Uterus (tissue), 4 donors: ENCODE data around the gene F2. TPM values are rescaled to one million over a fixed set of nuclear protein-coding genes. Genes with fewer than 3 reads are reported as not detected.

Source experiments
- DNase-seq, 2 donors: peaks; one replicate each; pipeline ENCODE4 v3.0.0-alpha.2; 2019 to 2020
- H3K27ac ChIP-seq, 2 donors: fragments of 200-600 bp; sonication (generic); 1 replicate in 1 of 2; 2 replicates in 1 of 2; pipeline ENCODE4 v1.5.1; 2016 to 2018
- H3K27me3 ChIP-seq, 2 donors: fragments of 200-600 bp; sonication (generic); one replicate each; pipeline ENCODE4 v1.5.1; 2018 to 2019; ENCODE audit warnings: control low read depth in 1 of 2
- H3K36me3 ChIP-seq, 2 donors: fragments of 200-600 bp; sonication (generic); one replicate each; pipeline ENCODE4 v1.5.1; 2019; ENCODE audit warnings: control low read depth in 1 of 2
- H3K4me1 ChIP-seq, 2 donors: fragments of 200-600 bp; sonication (generic); one replicate each; pipeline ENCODE4 v1.5.1; 2018 to 2019; ENCODE audit warnings: control low read depth in 1 of 2
- H3K4me3 ChIP-seq, 2 donors: fragments of 200-600 bp; sonication (generic); 1 replicate in 1 of 2; 2 replicates in 1 of 2; pipeline ENCODE4 v1.5.1; 2018 to 2019; ENCODE audit warnings: mild to moderate bottlenecking in 1 of 2
- H3K9me3 ChIP-seq, 2 donors: fragments of 200-600 bp; sonication (generic); one replicate each; pipeline ENCODE4 v1.5.1; 2019; ENCODE audit warnings: control low read depth in 1 of 2
- POLR2A ChIP-seq, 2 donors: fragments of 450-650 bp; IDR thresholded peaks; one replicate each; pipeline ENCODE4 v1.6.1; 2016; ENCODE audit warnings: antibody characterized with exemption in 2 of 2, mild to moderate bottlenecking in 1 of 2, moderate library complexity in 1 of 2
- intact Hi-C: fragments of 100-400 bp; cut with DNase I; formaldehyde crosslinking; loops from one replicate; pipeline ENCODE4 v1.15.1; 2023; ENCODE audit warnings: low total_unique reads
- total RNA-seq, 4 donors: library from RNA; depleted of rRNA in 3 of 4; stranded (reverse); fragments of >200 nt in 3 of 4; gene quantifications; one replicate each; pipeline versions ENCODE4 v1.1.0 to v1.2.4, GENCODE V29; 2014 to 2023
- TF ChIP-seq, protein P1 (sequence below), 4 experiments: fragments of 200-600 bp in 2 of 4; fragments of 450-650 bp in 2 of 4; sonication (generic) in 2 of 4; IDR thresholded peaks; one replicate each; pipeline ENCODE4 v1.5.1; 2016 to 2019; ENCODE audit warnings: antibody characterized with exemption in 4 of 4, mild to moderate bottlenecking in 2 of 4, moderate library complexity in 1 of 4
- donor health status: DM: yes; HTN: yes; CAD: no.

The F2 gene
- total RNA-seq, 4 donors from 2014 or later, result 0.27 TPM; not detected in 3

DNA sequence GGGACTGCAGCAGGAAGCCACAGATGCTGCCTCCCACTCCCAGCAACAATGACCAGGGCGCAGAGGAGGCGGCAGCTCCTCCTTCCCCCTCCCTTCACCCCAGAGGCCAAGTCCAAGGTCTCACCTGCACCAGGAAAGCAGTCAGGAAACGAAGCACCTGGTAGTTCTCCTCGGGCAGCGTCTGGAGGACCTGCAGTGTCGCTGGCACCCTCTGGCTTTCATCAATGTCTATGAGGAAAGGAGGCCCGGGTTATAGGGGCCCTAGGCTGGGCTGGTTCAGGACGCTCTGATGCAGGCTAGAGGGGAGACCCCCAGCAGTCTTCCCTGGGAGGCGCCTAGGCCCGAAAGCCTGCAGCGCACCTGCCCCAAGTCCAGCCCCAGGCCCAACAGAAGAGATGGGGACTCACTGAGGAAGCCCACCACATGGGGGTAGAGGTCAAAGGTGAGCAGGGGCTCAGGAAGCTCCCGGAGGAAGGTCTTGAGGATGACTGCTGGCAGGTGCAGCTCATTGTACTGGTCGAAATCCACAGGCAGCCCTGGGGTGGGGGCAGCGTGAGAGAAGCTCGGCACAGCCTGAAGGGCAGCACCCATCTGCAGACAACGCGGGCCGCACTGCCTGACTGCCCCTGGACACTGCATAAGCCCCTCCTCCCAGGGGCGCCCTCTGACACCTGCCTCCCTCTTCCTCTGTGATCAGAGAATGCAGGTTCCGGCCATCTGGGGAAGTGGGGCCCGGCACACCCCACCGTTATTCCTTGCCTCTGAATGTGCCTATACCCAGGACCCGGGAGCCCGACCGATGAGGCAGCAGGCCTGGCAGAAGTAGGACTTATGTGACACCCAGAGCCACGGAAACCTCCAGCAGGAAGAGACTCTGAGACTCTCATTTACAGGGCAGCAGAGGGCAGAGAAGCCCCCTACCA lies 39.5 kb upstream of the F2 start:
- TF ChIP-seq, protein P1, sequence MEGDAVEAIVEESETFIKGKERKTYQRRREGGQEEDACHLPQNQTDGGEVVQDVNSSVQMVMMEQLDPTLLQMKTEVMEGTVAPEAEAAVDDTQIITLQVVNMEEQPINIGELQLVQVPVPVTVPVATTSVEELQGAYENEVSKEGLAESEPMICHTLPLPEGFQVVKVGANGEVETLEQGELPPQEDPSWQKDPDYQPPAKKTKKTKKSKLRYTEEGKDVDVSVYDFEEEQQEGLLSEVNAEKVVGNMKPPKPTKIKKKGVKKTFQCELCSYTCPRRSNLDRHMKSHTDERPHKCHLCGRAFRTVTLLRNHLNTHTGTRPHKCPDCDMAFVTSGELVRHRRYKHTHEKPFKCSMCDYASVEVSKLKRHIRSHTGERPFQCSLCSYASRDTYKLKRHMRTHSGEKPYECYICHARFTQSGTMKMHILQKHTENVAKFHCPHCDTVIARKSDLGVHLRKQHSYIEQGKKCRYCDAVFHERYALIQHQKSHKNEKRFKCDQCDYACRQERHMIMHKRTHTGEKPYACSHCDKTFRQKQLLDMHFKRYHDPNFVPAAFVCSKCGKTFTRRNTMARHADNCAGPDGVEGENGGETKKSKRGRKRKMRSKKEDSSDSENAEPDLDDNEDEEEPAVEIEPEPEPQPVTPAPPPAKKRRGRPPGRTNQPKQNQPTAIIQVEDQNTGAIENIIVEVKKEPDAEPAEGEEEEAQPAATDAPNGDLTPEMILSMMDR (IDR thresholded peaks at IDR 0.05), result no peak
- no peak for TF ChIP-seq POLR2A (IDR thresholded peaks at IDR 0.05)
- Histone ChIP-seq H3K9me3 (no peaks in the 10 kb centered on the region), H3K27ac (no peak overlapping the region), H3K4me1 (peaks cover 2 to 12% of the 10 kb centered on the region in 2 donors), H3K36me3 (no peaks in the 10 kb centered on the region), H3K4me3 (no peak overlapping the region), H3K27me3 (no peaks in the 10 kb centered on the region)
- intact Hi-C loops, result no loop called here
- no peak for DNase-seq

DNA sequence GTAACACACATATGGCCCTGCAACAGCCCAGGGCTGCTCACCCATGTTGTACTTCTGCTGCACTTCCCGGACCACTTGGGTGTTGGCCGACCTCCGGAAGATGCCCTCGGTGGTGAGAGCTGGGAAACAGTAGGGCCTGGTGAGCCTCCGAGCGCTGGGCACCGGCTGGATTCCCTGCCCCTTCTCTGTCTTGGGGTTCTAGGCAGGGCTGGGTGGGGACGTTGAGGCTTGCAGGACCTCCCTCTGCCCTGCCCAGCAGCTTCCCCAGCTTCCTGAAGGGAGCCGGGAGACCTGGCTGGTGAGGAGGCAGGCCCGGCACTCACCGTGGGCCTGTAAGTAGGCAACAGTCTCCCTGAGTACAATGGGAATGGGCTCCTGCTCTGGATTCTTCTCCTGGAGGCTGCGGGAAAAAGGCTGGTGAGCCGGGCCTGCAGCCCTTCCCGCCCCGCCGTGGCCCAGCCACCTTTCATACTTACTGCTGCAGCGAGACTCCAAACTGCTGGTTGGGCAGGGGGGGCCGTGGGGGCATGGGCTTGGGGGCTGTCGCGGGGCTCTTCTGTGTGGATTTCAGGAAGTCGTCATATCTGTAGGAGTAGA lies 38.8 kb upstream of the F2 start:
- Histone ChIP-seq H3K27me3 (no peaks in the 10 kb centered on the region), H3K27ac (no peak overlapping the region), H3K4me3 (no peak overlapping the region), H3K4me1 (peaks cover 0 to 9% of the 10 kb centered on the region in 2 donors), H3K9me3 (no peaks in the 10 kb centered on the region), H3K36me3 (no peaks in the 10 kb centered on the region)
- intact Hi-C loops, result no loop called here
- DNase-seq, result no peak
- TF ChIP-seq, protein P1 (IDR thresholded peaks at IDR 0.05), result no peak
- TF ChIP-seq POLR2A (IDR thresholded peaks at IDR 0.05), result no peak

DNA sequence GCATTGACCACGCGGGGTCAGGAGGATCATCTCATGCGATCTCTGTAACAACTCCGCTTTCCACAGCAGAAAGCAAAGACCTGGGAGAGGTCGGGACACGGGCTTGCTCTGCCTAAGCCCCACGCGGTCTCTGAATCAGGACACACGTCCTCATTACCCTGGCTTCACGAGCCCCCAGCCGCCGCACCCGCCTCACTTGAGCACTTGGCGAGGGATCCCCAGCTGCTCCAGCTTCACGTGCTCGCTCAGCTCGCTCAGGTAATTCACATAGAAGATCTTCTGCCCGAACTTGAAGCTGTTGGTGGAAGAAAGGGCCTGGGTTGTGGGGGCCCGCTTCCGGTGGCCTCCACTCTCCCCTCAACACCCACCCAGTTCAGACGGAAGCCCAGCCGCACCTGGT lies 38.2 kb upstream of the F2 start:
- DNase-seq, result no peak
- intact Hi-C loops, result no loop called here
- no peaks in the 10 kb centered on the region for H3K27me3 ChIP-seq
- no peak overlapping the region for H3K27ac ChIP-seq
- H3K4me3 ChIP-seq, result no peak overlapping the region
- peaks cover 0 to 5% of the 10 kb centered on the region in 2 donors for H3K4me1 ChIP-seq
- H3K9me3 ChIP-seq, result no peaks in the 10 kb centered on the region
- no peaks in the 10 kb centered on the region for H3K36me3 ChIP-seq
- no peak for TF ChIP-seq POLR2A (IDR thresholded peaks at IDR 0.05)
- TF ChIP-seq, protein P1 (IDR thresholded peaks at IDR 0.05), result no peak

DNA sequence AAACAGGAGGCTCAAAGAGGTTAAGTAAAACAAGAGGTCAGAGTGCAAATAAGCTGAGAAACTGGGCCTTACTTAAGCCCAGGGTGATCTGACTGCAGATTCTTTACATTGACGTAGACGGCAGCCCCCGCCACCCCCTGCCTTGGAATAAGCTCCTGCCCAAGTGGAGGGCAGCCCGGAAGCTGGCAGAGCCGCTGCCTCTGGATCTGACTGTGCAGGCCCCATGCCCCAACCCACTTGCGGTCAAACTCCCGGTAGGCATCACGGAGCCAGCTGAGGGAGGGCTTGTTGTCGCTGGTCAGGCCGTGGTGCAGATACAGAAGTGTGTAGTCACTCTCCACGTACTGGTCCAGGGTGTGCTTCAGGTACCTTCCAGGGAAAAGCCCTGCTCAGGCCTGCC lies 37.2 kb upstream of the F2 start:
- H3K27ac ChIP-seq, result no peak overlapping the region
- H3K27me3 ChIP-seq, result no peaks in the 10 kb centered on the region
- peaks cover 0 to 3% of the 10 kb centered on the region in 2 donors for H3K4me1 ChIP-seq
- H3K36me3 ChIP-seq, result no peaks in the 10 kb centered on the region
- no peaks in the 10 kb centered on the region for H3K9me3 ChIP-seq
- DNase-seq, result no peak
- H3K4me3 ChIP-seq, result no peak overlapping the region
- TF ChIP-seq, protein P1 (IDR thresholded peaks at IDR 0.05), result no peak
- no peak for TF ChIP-seq POLR2A (IDR thresholded peaks at IDR 0.05)
- intact Hi-C loops, result no loop called here
